KOPT-K1 (cell line): ENCODE measurements around the gene MN1.

Source experiments
- H3K27ac ChIP-seq: fragments of 200-600 bp; sonication (generic); 2 replicates; pipeline ENCODE4 v1.5.1; 2016; ENCODE audit warnings: antibody characterized with exemption, mild to moderate bottlenecking, low read depth, low read length; ENCODE audit not compliant: poor library complexity, severe bottlenecking
- H3K36me3 ChIP-seq: fragments of 200-600 bp; sonication (generic); 2 replicates; pipeline ENCODE4 v1.5.1; 2017; ENCODE audit warnings: antibody characterized with exemption, mild to moderate bottlenecking, low read length, moderate library complexity; ENCODE audit not compliant: insufficient read depth
- H3K9me3 ChIP-seq: fragments of 200-600 bp; sonication (generic); 2 replicates; pipeline ENCODE4 v1.5.1; 2017; ENCODE audit warnings: antibody characterized with exemption, low read length, mild to moderate bottlenecking; ENCODE audit not compliant: insufficient read depth, poor library complexity, severe bottlenecking

MN1 gene

DNA sequence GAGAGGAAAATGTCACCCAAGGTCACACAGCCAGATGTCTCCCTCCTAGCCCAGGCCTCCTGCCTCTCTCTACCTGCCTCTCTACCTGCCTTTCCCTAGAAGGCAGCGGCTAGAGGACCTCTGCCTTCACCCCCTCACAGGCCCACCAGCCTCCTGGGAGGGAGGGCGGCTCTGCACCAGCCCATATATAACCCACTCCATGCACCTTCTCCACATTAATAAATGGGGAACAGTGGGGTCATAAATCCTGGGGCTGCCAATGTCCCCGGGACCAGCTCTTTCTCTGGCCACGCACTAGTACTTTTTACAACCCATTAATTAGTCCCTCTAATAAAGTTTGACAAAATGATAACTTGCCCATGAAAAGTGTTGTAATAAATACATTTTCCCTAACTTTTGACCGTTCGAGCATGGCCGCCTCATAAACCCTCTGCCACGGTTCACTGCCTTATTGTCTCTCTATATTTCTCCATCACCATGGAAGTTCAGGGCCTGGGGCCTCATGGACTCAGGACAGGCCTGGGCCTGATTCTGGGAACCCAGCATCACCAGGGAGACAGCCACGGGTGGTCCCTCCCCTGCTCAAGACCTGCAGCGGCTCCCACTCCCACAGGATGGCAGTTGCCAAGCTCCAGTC lies 102.1 kb downstream of the MN1 start:
- Histone ChIP-seq H3K27ac (no peak overlapping the region), H3K9me3 (peaks cover 26% of the 10 kb centered on the region), H3K36me3 (no peaks in the 10 kb centered on the region)

DNA sequence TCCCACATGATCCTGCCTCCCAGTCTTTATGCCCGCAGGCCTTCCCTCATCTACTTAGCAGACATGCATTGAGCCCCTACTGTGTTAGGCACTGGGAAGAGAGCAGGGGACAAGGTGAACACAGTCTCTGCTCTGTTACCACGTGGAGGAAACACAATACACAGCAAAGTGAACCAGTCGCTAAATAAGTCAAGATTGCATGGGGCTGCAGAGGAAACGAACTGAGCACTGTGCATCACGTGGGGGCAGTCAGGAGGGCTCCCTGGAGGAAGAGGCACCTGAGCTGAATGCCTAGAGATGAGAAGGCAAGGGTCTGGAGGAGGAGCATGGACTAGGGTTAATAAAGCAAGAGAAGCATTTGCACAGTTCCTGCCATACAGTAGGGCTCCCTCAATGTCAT lies 102.7 kb downstream of the MN1 start:
- Histone ChIP-seq H3K36me3 (no peaks in the 10 kb centered on the region), H3K27ac (no peak overlapping the region), H3K9me3 (peaks cover 30% of the 10 kb centered on the region)
